Measurements from ENCODE around the gene CA10.

DNA sequence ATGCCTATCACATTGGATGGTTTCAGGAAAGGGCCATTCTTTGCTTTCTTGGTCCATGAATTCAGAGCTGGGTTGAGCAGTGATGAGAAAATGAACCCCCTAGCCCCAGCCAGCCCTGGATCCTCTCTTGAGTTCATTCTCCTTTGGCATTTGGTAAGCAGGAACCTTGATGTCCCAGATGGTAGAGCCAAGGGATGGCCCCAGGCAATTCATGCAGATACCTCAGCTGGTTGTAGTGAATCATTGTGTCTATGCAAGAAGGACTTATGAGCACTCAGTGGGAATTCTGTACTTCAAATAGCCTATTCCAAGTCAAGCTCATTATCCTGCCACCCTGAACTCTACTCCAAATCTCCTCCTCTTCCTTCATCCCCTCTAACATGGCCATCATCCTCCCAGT is 485.4 kb downstream of the CA10 start:
- TF ChIP-seq, protein P1, sequence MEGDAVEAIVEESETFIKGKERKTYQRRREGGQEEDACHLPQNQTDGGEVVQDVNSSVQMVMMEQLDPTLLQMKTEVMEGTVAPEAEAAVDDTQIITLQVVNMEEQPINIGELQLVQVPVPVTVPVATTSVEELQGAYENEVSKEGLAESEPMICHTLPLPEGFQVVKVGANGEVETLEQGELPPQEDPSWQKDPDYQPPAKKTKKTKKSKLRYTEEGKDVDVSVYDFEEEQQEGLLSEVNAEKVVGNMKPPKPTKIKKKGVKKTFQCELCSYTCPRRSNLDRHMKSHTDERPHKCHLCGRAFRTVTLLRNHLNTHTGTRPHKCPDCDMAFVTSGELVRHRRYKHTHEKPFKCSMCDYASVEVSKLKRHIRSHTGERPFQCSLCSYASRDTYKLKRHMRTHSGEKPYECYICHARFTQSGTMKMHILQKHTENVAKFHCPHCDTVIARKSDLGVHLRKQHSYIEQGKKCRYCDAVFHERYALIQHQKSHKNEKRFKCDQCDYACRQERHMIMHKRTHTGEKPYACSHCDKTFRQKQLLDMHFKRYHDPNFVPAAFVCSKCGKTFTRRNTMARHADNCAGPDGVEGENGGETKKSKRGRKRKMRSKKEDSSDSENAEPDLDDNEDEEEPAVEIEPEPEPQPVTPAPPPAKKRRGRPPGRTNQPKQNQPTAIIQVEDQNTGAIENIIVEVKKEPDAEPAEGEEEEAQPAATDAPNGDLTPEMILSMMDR (IDR thresholded peaks at IDR 0.05) = no peak
- TF ChIP-seq EP300 (IDR thresholded peaks at IDR 0.05) (no peak), POLR2AphosphoS5 (IDR thresholded peaks at IDR 0.05) (no peak), POLR2A (IDR thresholded peaks at IDR 0.05) (no peak)

Data from gastroesophageal sphincter (tissue), 3 donors.